ENCODE results near the gene IL1RL1.

IL1RL1 gene

DNA sequence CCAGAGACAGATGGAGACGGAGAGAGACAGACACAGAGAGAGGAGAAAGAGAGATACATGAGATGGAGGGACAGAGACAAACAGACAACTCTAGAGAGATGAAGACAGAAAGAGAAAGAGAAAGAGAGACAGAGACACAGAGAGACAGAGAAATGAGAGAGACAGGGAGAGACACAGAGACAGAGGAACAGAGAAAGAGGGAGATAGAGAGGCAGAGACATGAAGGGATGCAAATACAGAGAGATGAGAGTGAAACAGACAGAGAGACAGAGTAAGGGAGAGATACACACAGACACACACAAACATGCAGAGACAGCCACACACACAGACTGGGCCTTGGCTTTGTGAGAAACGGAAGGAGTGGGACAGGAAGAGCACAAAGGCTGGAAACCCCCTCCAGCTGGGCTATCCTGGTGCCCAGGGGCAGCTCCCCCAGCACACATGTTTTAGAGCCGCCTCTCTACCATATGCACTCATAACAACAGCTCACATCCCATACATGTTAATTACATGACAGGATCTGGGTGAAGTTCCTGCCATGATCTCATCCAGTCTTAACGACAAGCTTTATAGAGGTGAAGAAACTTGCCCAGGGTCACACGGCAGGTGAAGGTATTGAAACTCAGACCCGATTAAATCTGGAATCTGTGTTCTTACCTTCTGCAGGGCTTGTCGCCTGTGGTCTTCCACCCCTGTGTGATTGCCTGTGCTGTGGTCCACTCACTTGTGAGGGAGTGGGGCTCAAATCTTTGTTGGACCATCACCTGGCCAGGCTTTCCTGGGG is 76.6 kb downstream of the IL1RL1 start:
- TF ChIP-seq, protein P1, sequence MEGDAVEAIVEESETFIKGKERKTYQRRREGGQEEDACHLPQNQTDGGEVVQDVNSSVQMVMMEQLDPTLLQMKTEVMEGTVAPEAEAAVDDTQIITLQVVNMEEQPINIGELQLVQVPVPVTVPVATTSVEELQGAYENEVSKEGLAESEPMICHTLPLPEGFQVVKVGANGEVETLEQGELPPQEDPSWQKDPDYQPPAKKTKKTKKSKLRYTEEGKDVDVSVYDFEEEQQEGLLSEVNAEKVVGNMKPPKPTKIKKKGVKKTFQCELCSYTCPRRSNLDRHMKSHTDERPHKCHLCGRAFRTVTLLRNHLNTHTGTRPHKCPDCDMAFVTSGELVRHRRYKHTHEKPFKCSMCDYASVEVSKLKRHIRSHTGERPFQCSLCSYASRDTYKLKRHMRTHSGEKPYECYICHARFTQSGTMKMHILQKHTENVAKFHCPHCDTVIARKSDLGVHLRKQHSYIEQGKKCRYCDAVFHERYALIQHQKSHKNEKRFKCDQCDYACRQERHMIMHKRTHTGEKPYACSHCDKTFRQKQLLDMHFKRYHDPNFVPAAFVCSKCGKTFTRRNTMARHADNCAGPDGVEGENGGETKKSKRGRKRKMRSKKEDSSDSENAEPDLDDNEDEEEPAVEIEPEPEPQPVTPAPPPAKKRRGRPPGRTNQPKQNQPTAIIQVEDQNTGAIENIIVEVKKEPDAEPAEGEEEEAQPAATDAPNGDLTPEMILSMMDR (IDR thresholded peaks at IDR 0.05; ENCODE audit: control insufficient read depth, insufficient read depth, low read depth, low read length, missing control alignments), result no peak
- no peak for DNase-seq (ENCODE audit: low read depth)
- no peak overlapping the region for H3K4me3 ChIP-seq (ENCODE audit: control insufficient read depth, low read depth, low read length)

DNA sequence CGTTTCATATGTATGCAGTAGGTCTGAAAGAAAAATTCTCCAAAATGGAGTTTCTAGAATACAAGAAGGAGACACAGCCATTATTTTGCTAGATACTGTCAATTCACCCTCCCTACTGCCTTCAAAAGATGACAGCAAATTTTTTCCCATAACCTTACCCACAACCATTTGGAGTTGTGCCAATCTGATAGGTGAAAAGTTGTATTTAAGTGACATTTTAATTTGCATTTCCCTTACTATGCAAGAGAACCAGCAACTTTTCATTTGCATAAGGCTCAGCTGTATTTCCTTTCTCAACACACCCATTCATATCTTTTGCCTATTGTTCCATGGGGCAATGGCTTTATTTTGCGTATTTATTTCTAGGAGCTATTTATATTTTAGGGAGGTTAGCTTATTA is 80.2 kb downstream of the IL1RL1 start:
- TF ChIP-seq, protein P1 (IDR thresholded peaks at IDR 0.05; ENCODE audit: control insufficient read depth, insufficient read depth, low read depth, low read length, missing control alignments), result no peak
- no peak overlapping the region for H3K4me3 ChIP-seq (ENCODE audit: control insufficient read depth, low read depth, low read length)
- no peak for DNase-seq (ENCODE audit: low read depth)

DNA sequence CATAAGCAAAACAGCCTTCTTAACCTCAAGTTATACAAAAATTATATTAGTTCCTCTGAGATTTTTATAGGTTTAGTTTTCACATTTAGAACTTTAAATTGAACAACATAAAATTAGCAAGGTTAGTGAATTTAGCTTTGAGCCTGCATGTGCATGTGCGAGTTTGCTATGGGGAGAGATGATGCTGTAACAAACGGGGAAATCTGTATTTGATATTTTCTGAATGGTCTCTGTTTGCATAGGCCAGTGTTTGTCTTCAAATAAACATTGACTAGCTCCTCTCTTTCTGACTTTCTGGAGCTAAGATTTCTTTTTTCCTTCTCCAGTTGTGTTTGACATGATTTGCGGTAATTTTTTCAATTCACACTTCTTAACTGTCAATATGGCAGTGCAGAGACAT is 80.7 kb downstream of the IL1RL1 start:
- no peak for DNase-seq (ENCODE audit: low read depth)
- TF ChIP-seq, protein P1 (IDR thresholded peaks at IDR 0.05; ENCODE audit: control insufficient read depth, insufficient read depth, low read depth, low read length, missing control alignments), result no peak
- H3K4me3 ChIP-seq (ENCODE audit: control insufficient read depth, low read depth, low read length), result no peak overlapping the region

- DNase-seq (ENCODE audit: low read depth), result no peak
- TF ChIP-seq, protein P1 (IDR thresholded peaks at IDR 0.05; ENCODE audit: control insufficient read depth, insufficient read depth, low read depth, low read length, missing control alignments), result no peak
- H3K4me3 ChIP-seq (ENCODE audit: control insufficient read depth, low read depth, low read length), result no peak overlapping the region
These were observed 81.6 kb downstream of the IL1RL1 start for GRCh38 chr2:102392942-102393341.

DNA sequence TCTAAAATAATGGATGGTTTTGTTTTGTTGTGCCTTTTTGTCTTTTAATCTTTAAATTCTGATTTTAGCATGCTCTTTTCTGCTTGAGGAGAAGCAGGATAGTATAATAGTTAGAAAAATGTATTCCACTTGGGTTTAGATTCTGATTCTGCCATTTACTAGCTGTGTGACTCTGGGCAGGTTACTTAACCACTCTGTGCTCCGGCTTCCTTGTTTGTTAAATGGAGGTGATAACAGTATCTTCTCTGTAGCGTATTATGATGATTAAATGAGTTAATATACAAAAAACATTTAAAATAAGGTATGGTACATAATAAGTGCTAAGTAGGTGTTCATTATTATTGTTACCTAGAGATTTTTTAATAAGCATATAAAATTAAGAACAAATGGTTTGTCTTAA is 84.6 kb downstream of the IL1RL1 start:
- no peak overlapping the region for H3K4me3 ChIP-seq (ENCODE audit: control insufficient read depth, low read depth, low read length)
- DNase-seq (ENCODE audit: low read depth), result no peak
- TF ChIP-seq, protein P1 (IDR thresholded peaks at IDR 0.05; ENCODE audit: control insufficient read depth, insufficient read depth, low read depth, low read length, missing control alignments), result no peak

GRCh38 chr2:102397209-102397608 is 85.8 kb downstream of the IL1RL1 start:
- H3K4me3 ChIP-seq (ENCODE audit: control insufficient read depth, low read depth, low read length), result no peak overlapping the region
- TF ChIP-seq, protein P1 (IDR thresholded peaks at IDR 0.05; ENCODE audit: control insufficient read depth, insufficient read depth, low read depth, low read length, missing control alignments), result no peak
- DNase-seq (ENCODE audit: low read depth), result no peak
